Activated naive CD4-positive, alpha-beta T cell treated with anti-CD3 and anti-CD28 coated beads for 36 hours (primary cell): ENCODE data around the gene BRSK2. TPM values are rescaled to one million over a fixed set of nuclear protein-coding genes. Genes with fewer than 3 reads are reported as not detected.
"Not testable (repeated sequence)": the region's sequence is repeated elsewhere in the genome, so short reads cannot be mapped to it uniquely, and the experiment has no call there.

Experiments used
- CTCF ChIA-PET: fragments of 350-600 bp; sonication (Branson Sonifier 250); formaldehyde crosslinking; loops from one replicate; lab custom pipeline; 2021; ENCODE audit warnings: antibody characterized with exemption; lab: Charles Lee
- DNase-seq: peaks from one replicate; pipeline ENCODE4 v3.0.0-alpha.2; 2020
- H3K27ac Mint-ChIP-seq: one replicate; pipeline ENCODE4 v1.8.0; 2021; ENCODE audit warnings: mild to moderate bottlenecking, mixed read lengths
- H3K27me3 Mint-ChIP-seq: one replicate; pipeline ENCODE4 v1.8.0; 2021; ENCODE audit warnings: low read depth, mixed read lengths
- H3K36me3 Mint-ChIP-seq: one replicate; pipeline ENCODE4 v1.8.0; 2021; ENCODE audit warnings: low read depth, mixed read lengths
- H3K4me1 Mint-ChIP-seq: one replicate; pipeline ENCODE4 v1.8.0; 2021; ENCODE audit warnings: low read depth, mixed read lengths
- H3K4me3 Mint-ChIP-seq: one replicate; pipeline ENCODE4 v1.8.0; 2021; ENCODE audit warnings: mild to moderate bottlenecking, moderate library complexity, mixed read lengths
- H3K9me3 Mint-ChIP-seq: one replicate; pipeline ENCODE4 v1.8.0; 2021; ENCODE audit warnings: mixed read lengths
- intact Hi-C: fragments of 100-400 bp; cut with micrococcal nuclease; formaldehyde crosslinking; loops from one replicate; pipeline ENCODE4 v1.15.1; 2023
- total RNA-seq, 2 experiments: library from RNA; stranded (reverse); gene quantifications; one replicate each; pipeline ENCODE4 v1.2.3, GENCODE V29; 2021

BRSK2 gene
- total RNA-seq, 2 experiments from 2014 or later, result 0.17 to 0.44 TPM

GRCh38 chr11:1403721-1404460 lies 14.2 kb downstream of the BRSK2 start:
- Mint-ChIP-seq H3K9me3 (no peaks in the 10 kb centered on the region), H3K27me3 (no peaks in the 10 kb centered on the region), H3K4me1 (no peaks in the 10 kb centered on the region), H3K27ac (no peak overlapping the region), H3K36me3 (no peaks in the 10 kb centered on the region), H3K4me3 (no peak overlapping the region)
- intact Hi-C loops, result no loop called here
- no peak for DNase-seq
- CTCF ChIA-PET, result no interaction called here

GRCh38 chr11:1404461-1405185 lies 14.9 kb downstream of the BRSK2 start:
- no peak overlapping the region for H3K27ac Mint-ChIP-seq
- no peak for DNase-seq
- H3K9me3 Mint-ChIP-seq, result no peaks in the 10 kb centered on the region
- H3K4me1 Mint-ChIP-seq, result no peaks in the 10 kb centered on the region
- intact Hi-C loops, result no loop called here
- no peak overlapping the region for H3K4me3 Mint-ChIP-seq
- CTCF ChIA-PET, result interaction anchor here (0.7 kb wide), 1 partner anchor 19 kb away, joined by 3 read pairs; no protein-coding TSS in a partner anchor
- H3K36me3 Mint-ChIP-seq, result no peaks in the 10 kb centered on the region
- H3K27me3 Mint-ChIP-seq, result no peaks in the 10 kb centered on the region

- Mint-ChIP-seq H3K4me3 (no peak overlapping the region), H3K9me3 (no peaks in the 10 kb centered on the region), H3K4me1 (no peaks in the 10 kb centered on the region), H3K27ac (no peak overlapping the region), H3K36me3 (no peaks in the 10 kb centered on the region), H3K27me3 (no peaks in the 10 kb centered on the region)
- DNase-seq, result no peak
- CTCF ChIA-PET, result interaction anchor here (0.7 kb wide), 1 partner anchor 20 kb away, joined by 3 read pairs; no protein-coding TSS in a partner anchor
- intact Hi-C loops, result no loop called here
Measured at GRCh38 chr11:1405186-1406020, 15.7 kb downstream of the BRSK2 start.

GRCh38 chr11:1406571-1407485 lies 17.1 kb downstream of the BRSK2 start:
- no peaks in the 10 kb centered on the region for H3K4me1 Mint-ChIP-seq
- H3K27me3 Mint-ChIP-seq, result no peaks in the 10 kb centered on the region
- DNase-seq, result no peak
- H3K27ac Mint-ChIP-seq, result no peak overlapping the region
- H3K4me3 Mint-ChIP-seq, result no peak overlapping the region
- H3K9me3 Mint-ChIP-seq, result no peaks in the 10 kb centered on the region
- intact Hi-C loops, result no loop called here
- H3K36me3 Mint-ChIP-seq, result no peaks in the 10 kb centered on the region
- CTCF ChIA-PET, result no interaction called here

GRCh38 chr11:1407668-1408067 lies 17.9 kb downstream of the BRSK2 start:
- CTCF ChIA-PET, result no interaction called here
- no peak overlapping the region for H3K4me3 Mint-ChIP-seq
- H3K4me1 Mint-ChIP-seq, result no peaks in the 10 kb centered on the region
- H3K36me3 Mint-ChIP-seq, result no peaks in the 10 kb centered on the region
- intact Hi-C loops, result no loop called here
- H3K27ac Mint-ChIP-seq, result no peak overlapping the region
- no peaks in the 10 kb centered on the region for H3K27me3 Mint-ChIP-seq
- H3K9me3 Mint-ChIP-seq, result no peaks in the 10 kb centered on the region
- DNase-seq, result no peak

GRCh38 chr11:1408346-1408745 lies 18.6 kb downstream of the BRSK2 start:
- Mint-ChIP-seq H3K36me3 (no peaks in the 10 kb centered on the region), H3K27ac (no peak overlapping the region), H3K4me3 (no peak overlapping the region), H3K27me3 (no peaks in the 10 kb centered on the region), H3K4me1 (no peaks in the 10 kb centered on the region), H3K9me3 (no peaks in the 10 kb centered on the region)
- CTCF ChIA-PET, result no interaction called here
- intact Hi-C loops, result no loop called here
- DNase-seq, result no peak

- H3K36me3 Mint-ChIP-seq, result no peaks in the 10 kb centered on the region
- DNase-seq, result no peak
- no peak overlapping the region for H3K27ac Mint-ChIP-seq
- CTCF ChIA-PET, result no interaction called here
- intact Hi-C loops, result no loop called here
- no peaks in the 10 kb centered on the region for H3K4me1 Mint-ChIP-seq
- H3K9me3 Mint-ChIP-seq, result no peaks in the 10 kb centered on the region
- H3K4me3 Mint-ChIP-seq, result no peak overlapping the region
- H3K27me3 Mint-ChIP-seq, result no peaks in the 10 kb centered on the region
Measured at GRCh38 chr11:1409108-1409851, 19.5 kb downstream of the BRSK2 start.

GRCh38 chr11:1409852-1410125 lies 20.1 kb downstream of the BRSK2 start:
- H3K9me3 Mint-ChIP-seq, DNase-seq, H3K27ac Mint-ChIP-seq, H3K4me3 Mint-ChIP-seq, CTCF ChIA-PET, intact Hi-C loops, H3K4me1 Mint-ChIP-seq, H3K36me3 Mint-ChIP-seq, H3K27me3 Mint-ChIP-seq: not testable (repeated sequence)

- no peak overlapping the region for H3K27ac Mint-ChIP-seq
- no peaks in the 10 kb centered on the region for H3K36me3 Mint-ChIP-seq
- CTCF ChIA-PET, result no interaction called here
- intact Hi-C loops, result no loop called here
- H3K4me3 Mint-ChIP-seq, result no peak overlapping the region
- H3K9me3 Mint-ChIP-seq, result no peaks in the 10 kb centered on the region
- DNase-seq, result no peak
- H3K4me1 Mint-ChIP-seq, result no peaks in the 10 kb centered on the region
- no peaks in the 10 kb centered on the region for H3K27me3 Mint-ChIP-seq
Measured at GRCh38 chr11:1410366-1411291, 20.9 kb downstream of the BRSK2 start.

GRCh38 chr11:1411301-1411700 lies 21.6 kb downstream of the BRSK2 start:
- Mint-ChIP-seq H3K4me1 (no peaks in the 10 kb centered on the region), H3K27ac (no peak overlapping the region), H3K4me3 (no peak overlapping the region), H3K27me3 (no peaks in the 10 kb centered on the region), H3K36me3 (no peaks in the 10 kb centered on the region), H3K9me3 (no peaks in the 10 kb centered on the region)
- intact Hi-C loops, result no loop called here
- CTCF ChIA-PET, result no interaction called here
- DNase-seq, result no peak

GRCh38 chr11:1411739-1412138 lies 22.0 kb downstream of the BRSK2 start:
- H3K27me3 Mint-ChIP-seq, H3K36me3 Mint-ChIP-seq, CTCF ChIA-PET, H3K4me1 Mint-ChIP-seq, H3K27ac Mint-ChIP-seq, DNase-seq, H3K4me3 Mint-ChIP-seq, intact Hi-C loops, H3K9me3 Mint-ChIP-seq: not testable (repeated sequence)
